Breast epithelium (tissue), 3 donors: Measurements from ENCODE around the gene NEDD9.

Experiments
- CTCF ChIP-seq, 3 donors: fragments of 450-650 bp; IDR thresholded peaks; one replicate each; pipeline ENCODE4 v1.5.1; 2016 to 2017; ENCODE audit warnings: antibody characterized with exemption in 3 of 3, mild to moderate bottlenecking in 3 of 3, moderate library complexity in 3 of 3
- POLR2A ChIP-seq: fragments of 450-650 bp; IDR thresholded peaks from one replicate; pipeline ENCODE4 v1.6.1; 2016; ENCODE audit warnings: antibody characterized with exemption, mild to moderate bottlenecking, moderate library complexity

GRCh38 chr6:11253594-11253993 lies 21.1 kb upstream of the NEDD9 start:
- TF ChIP-seq POLR2A (no peak), CTCF (IDR thresholded peaks at IDR 0.05) (no peak)
